ENCODE data around the gene ROBO2. TPM values are rescaled to one million over a fixed set of nuclear protein-coding genes. Genes with fewer than 3 reads are reported as not detected.

The ROBO2 gene
- total RNA-seq, 1 donor from 2014 or later = 22.7 TPM

GRCh38 chr3:77122652-77123051 lies 82.8 kb downstream of the ROBO2 start:
- no peak overlapping the region for H3K27ac Mint-ChIP-seq
- no peaks in the 10 kb centered on the region for H3K36me3 Mint-ChIP-seq
- no peaks in the 10 kb centered on the region for H3K4me1 Mint-ChIP-seq (ENCODE audit: unreplicated experiment)
- H3K9me3 Mint-ChIP-seq = peaks cover 5% of the 10 kb centered on the region
- H3K27me3 Mint-ChIP-seq = peaks cover 3% of the 10 kb centered on the region
- H3K4me3 Mint-ChIP-seq = no peak overlapping the region
- no peak for TF ChIP-seq CTCF (conservative IDR thresholded peaks at IDR 0.05)
- DNase-seq (ENCODE audit: extremely low spot score, unreplicated experiment) = no peak

- no peak for DNase-seq (ENCODE audit: extremely low spot score, unreplicated experiment)
- no peaks in the 10 kb centered on the region for H3K4me1 Mint-ChIP-seq (ENCODE audit: unreplicated experiment)
- no peaks in the 10 kb centered on the region for H3K36me3 Mint-ChIP-seq
- no peak overlapping the region for H3K27ac Mint-ChIP-seq
- H3K27me3 Mint-ChIP-seq = no peaks in the 10 kb centered on the region
- no peak overlapping the region for H3K4me3 Mint-ChIP-seq
- H3K9me3 Mint-ChIP-seq = peaks cover 5% of the 10 kb centered on the region
- TF ChIP-seq CTCF (conservative IDR thresholded peaks at IDR 0.05) = no peak
Measured at GRCh38 chr3:77125966-77126365, 86.1 kb downstream of the ROBO2 start.

GRCh38 chr3:77134769-77135168 lies 94.9 kb downstream of the ROBO2 start:
- Mint-ChIP-seq H3K36me3 (no peaks in the 10 kb centered on the region), H3K4me1 (ENCODE audit: unreplicated experiment) (peaks cover 6% of the 10 kb centered on the region), H3K9me3 (no peaks in the 10 kb centered on the region), H3K27ac (no peak overlapping the region), H3K27me3 (peaks cover 5% of the 10 kb centered on the region), H3K4me3 (peak overlapping the region; percentile 45)
- no peak for TF ChIP-seq CTCF (conservative IDR thresholded peaks at IDR 0.05)
- no peak for DNase-seq (ENCODE audit: extremely low spot score, unreplicated experiment)

DNA sequence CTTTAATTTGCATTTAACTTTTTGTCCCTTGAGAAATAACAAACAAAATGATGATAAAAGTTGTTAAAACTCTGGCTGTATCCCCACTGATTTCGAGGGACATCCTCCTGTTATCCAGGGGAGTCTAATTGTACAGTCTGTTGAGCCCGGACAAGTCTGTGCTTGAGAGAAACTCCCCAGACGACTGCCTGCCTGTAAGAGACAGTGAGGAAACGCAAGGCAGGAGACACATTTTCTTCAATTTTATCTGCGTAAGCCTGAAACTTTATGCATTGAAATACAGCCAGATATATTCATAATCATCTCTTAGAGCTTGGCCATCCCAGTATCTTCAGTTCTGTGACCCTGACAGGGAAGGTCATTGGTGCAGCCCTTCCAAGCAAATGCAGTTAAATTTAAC lies 97.7 kb downstream of the ROBO2 start:
- H3K4me3 Mint-ChIP-seq = no peak overlapping the region
- H3K36me3 Mint-ChIP-seq = no peaks in the 10 kb centered on the region
- DNase-seq (ENCODE audit: extremely low spot score, unreplicated experiment) = no peak
- peaks cover 11% of the 10 kb centered on the region for H3K4me1 Mint-ChIP-seq (ENCODE audit: unreplicated experiment)
- peaks cover 5% of the 10 kb centered on the region for H3K27me3 Mint-ChIP-seq
- TF ChIP-seq CTCF (conservative IDR thresholded peaks at IDR 0.05) = no peak
- H3K9me3 Mint-ChIP-seq = no peaks in the 10 kb centered on the region
- H3K27ac Mint-ChIP-seq = no peak overlapping the region

DNA sequence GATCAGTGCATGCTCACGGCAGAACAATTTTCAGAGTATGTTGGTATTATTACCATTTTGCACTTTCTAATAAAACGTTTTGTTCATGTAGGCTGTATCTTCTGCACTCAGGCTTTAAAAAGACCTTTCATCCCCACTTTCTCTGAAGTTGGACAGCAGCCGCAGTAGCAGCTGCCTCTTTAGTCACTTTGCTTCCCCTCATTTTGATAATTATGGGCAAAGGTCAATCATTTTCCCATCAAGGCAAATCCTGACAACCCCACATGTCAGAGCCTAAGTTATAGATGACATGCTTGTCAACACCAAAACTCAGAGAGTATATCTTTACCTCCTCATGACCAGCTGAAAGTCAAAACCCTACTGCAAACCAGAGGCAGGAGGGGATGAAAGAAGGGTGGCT lies 99.7 kb downstream of the ROBO2 start:
- no peak for TF ChIP-seq CTCF (conservative IDR thresholded peaks at IDR 0.05)
- Mint-ChIP-seq H3K4me3 (no peak overlapping the region), H3K9me3 (no peaks in the 10 kb centered on the region), H3K27ac (no peak overlapping the region), H3K27me3 (peaks cover 4% of the 10 kb centered on the region), H3K36me3 (no peaks in the 10 kb centered on the region), H3K4me1 (ENCODE audit: unreplicated experiment) (peaks cover 11% of the 10 kb centered on the region)
- DNase-seq (ENCODE audit: extremely low spot score, unreplicated experiment) = no peak

GRCh38 chr3:77141423-77141822 lies 101.5 kb downstream of the ROBO2 start:
- no peaks in the 10 kb centered on the region for H3K27me3 Mint-ChIP-seq
- H3K4me3 Mint-ChIP-seq = no peak overlapping the region
- no peak overlapping the region for H3K27ac Mint-ChIP-seq
- no peaks in the 10 kb centered on the region for H3K36me3 Mint-ChIP-seq
- DNase-seq (ENCODE audit: extremely low spot score, unreplicated experiment) = no peak
- no peaks in the 10 kb centered on the region for H3K9me3 Mint-ChIP-seq
- TF ChIP-seq CTCF (conservative IDR thresholded peaks at IDR 0.05) = no peak
- peaks cover 6% of the 10 kb centered on the region for H3K4me1 Mint-ChIP-seq (ENCODE audit: unreplicated experiment)

Measured in type B pancreatic cell (in vitro differentiated cells).